ENCODE measurements around the gene BOLA2.
"Not testable (repeated sequence)": the region's sequence is repeated elsewhere in the genome, so short reads cannot be mapped to it uniquely, and the experiment has no call there.

DNA sequence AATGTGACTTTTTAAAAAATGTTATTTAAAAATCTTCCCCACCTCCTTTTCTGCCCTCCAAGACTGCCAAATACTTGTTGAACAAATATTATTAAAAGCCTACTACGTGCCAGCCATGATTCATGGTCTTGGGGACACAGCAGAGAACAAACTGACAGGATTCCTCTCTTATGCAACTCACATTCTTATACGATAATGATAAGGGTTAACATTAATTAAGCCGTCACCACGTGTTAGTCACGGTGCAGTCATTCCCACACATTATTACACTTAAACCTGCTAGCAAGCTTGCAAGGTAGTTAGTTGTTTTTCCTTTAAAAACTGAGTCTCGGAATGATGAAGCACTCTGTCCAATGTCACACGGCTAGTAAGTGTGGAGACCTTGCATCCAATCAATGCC lies 48.9 kb downstream of the BOLA2 start:
- TF ChIP-seq POLR2A (IDR thresholded peaks at IDR 0.05) = not testable (repeated sequence)
- TF ChIP-seq, protein P1, sequence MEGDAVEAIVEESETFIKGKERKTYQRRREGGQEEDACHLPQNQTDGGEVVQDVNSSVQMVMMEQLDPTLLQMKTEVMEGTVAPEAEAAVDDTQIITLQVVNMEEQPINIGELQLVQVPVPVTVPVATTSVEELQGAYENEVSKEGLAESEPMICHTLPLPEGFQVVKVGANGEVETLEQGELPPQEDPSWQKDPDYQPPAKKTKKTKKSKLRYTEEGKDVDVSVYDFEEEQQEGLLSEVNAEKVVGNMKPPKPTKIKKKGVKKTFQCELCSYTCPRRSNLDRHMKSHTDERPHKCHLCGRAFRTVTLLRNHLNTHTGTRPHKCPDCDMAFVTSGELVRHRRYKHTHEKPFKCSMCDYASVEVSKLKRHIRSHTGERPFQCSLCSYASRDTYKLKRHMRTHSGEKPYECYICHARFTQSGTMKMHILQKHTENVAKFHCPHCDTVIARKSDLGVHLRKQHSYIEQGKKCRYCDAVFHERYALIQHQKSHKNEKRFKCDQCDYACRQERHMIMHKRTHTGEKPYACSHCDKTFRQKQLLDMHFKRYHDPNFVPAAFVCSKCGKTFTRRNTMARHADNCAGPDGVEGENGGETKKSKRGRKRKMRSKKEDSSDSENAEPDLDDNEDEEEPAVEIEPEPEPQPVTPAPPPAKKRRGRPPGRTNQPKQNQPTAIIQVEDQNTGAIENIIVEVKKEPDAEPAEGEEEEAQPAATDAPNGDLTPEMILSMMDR (IDR thresholded peaks at IDR 0.05) = not testable (repeated sequence)
